Measurements from ENCODE around the gene GRM7.

The GRM7 gene

DNA sequence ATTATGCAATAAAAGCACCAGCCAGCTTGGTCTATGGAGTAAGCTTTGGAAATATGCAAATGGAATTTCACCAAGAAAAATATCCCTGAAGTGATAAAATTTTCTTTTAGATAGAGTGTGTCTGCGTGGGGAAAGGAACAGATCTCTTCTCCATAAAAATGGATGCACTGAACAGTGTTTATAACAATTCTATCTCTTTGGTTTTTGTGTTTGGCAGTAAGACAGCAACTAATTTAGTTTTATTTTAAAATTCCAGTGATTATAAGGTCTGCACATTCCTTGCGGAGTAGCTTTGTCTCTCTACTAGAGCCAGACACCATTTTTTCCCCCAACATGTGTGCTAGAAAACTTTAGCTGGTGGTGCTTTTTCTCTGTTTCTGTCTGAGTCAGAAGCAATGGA is 712.4 kb downstream of the GRM7 start:
- no peaks in the 10 kb centered on the region for H3K4me1 ChIP-seq (ENCODE audit: insufficient read depth, poor library complexity, severe bottlenecking)
- no peaks in the 10 kb centered on the region for H3K36me3 ChIP-seq (ENCODE audit: low read depth)
- no peak overlapping the region for H3K4me3 ChIP-seq (ENCODE audit: severe bottlenecking)
- H3K27me3 ChIP-seq (ENCODE audit: insufficient read depth, poor library complexity, severe bottlenecking) = no peaks in the 10 kb centered on the region
- no peak overlapping the region for H3K27ac ChIP-seq (ENCODE audit: poor library complexity, severe bottlenecking)
- ATAC-seq (ENCODE audit: low read depth) = no peak
- TF ChIP-seq CTCF (IDR thresholded peaks at IDR 0.05; ENCODE audit: poor library complexity, severe bottlenecking) = no peak
- DNase-seq (ENCODE audit: low spot score) = no peak
- H3K9me3 ChIP-seq (ENCODE audit: severe bottlenecking) = no peaks in the 10 kb centered on the region

DNA sequence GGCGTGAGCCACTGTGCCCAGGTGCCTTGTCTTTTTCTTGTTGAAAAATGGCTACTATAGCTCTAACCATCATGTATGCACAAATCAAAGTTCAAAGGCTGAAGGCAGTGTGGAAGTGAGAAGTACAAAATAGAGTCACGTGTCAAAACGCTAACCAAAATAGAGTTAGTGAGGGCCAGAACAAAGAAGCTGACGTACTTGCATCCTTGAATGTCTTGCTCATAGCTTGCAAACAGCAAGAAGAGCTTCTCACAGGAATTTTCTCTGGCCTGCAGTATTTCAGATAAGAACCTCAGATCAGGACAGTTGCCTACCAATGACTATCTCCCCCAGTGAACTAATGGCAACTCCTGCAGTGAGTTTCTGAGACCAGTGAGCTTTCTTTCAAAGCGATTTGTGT is 713.5 kb downstream of the GRM7 start:
- H3K27me3 ChIP-seq (ENCODE audit: insufficient read depth, poor library complexity, severe bottlenecking) = no peaks in the 10 kb centered on the region
- no peak for TF ChIP-seq CTCF (IDR thresholded peaks at IDR 0.05; ENCODE audit: poor library complexity, severe bottlenecking)
- H3K27ac ChIP-seq (ENCODE audit: poor library complexity, severe bottlenecking) = no peak overlapping the region
- no peaks in the 10 kb centered on the region for H3K4me1 ChIP-seq (ENCODE audit: insufficient read depth, poor library complexity, severe bottlenecking)
- H3K4me3 ChIP-seq (ENCODE audit: severe bottlenecking) = no peak overlapping the region
- ATAC-seq (ENCODE audit: low read depth) (no peak), DNase-seq (ENCODE audit: low spot score) (no peak)
- no peaks in the 10 kb centered on the region for H3K9me3 ChIP-seq (ENCODE audit: severe bottlenecking)
- no peaks in the 10 kb centered on the region for H3K36me3 ChIP-seq (ENCODE audit: low read depth)

DNA sequence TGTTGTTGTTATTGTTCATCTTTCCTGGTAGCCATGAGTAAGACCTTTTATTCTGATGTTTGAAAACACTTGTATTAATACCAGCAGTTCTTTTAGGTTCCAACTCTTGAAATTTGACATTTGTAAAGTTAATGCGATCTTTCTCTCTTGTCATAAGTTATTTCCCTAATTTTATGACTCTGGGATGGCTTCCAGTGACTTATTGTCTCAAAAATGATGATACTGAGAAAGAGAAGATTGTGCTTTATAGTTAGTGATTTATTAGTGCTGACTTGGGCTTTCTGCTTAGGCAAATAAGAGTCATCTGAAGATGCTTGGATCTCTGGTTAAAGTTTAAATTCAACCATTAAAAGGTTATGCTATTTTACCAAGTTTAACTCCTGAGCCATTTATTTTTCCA is 715.2 kb downstream of the GRM7 start:
- no peaks in the 10 kb centered on the region for H3K36me3 ChIP-seq (ENCODE audit: low read depth)
- H3K9me3 ChIP-seq (ENCODE audit: severe bottlenecking) = no peaks in the 10 kb centered on the region
- H3K27me3 ChIP-seq (ENCODE audit: insufficient read depth, poor library complexity, severe bottlenecking) = no peaks in the 10 kb centered on the region
- no peak for TF ChIP-seq CTCF (IDR thresholded peaks at IDR 0.05; ENCODE audit: poor library complexity, severe bottlenecking)
- H3K4me3 ChIP-seq (ENCODE audit: severe bottlenecking) = no peak overlapping the region
- H3K4me1 ChIP-seq (ENCODE audit: insufficient read depth, poor library complexity, severe bottlenecking) = no peaks in the 10 kb centered on the region
- ATAC-seq (ENCODE audit: low read depth) = no peak
- DNase-seq (ENCODE audit: low spot score) = no peak
- no peak overlapping the region for H3K27ac ChIP-seq (ENCODE audit: poor library complexity, severe bottlenecking)

DNA sequence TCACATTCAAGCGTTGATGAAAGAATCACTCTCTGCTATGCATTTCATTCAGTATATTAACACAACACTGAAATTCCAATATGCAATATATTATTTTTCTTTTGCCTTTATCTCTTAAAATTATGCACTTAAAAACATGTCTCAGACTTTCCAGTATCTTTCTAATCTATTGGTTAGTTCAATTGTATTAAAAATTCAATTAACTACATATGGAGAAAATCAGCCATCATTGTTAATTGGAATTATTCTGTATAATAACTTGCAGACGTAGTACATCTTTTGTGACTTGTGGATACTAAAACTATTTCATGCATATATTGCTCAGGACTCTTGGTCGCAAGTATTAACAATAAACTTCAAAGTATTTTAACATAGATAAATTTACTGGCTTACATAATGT is 715.6 kb downstream of the GRM7 start:
- H3K27ac ChIP-seq (ENCODE audit: poor library complexity, severe bottlenecking) = no peak overlapping the region
- no peak overlapping the region for H3K4me3 ChIP-seq (ENCODE audit: severe bottlenecking)
- no peak for DNase-seq (ENCODE audit: low spot score)
- H3K9me3 ChIP-seq (ENCODE audit: severe bottlenecking) = no peaks in the 10 kb centered on the region
- H3K36me3 ChIP-seq (ENCODE audit: low read depth) = no peaks in the 10 kb centered on the region
- no peak for TF ChIP-seq CTCF (IDR thresholded peaks at IDR 0.05; ENCODE audit: poor library complexity, severe bottlenecking)
- no peak for ATAC-seq (ENCODE audit: low read depth)
- H3K4me1 ChIP-seq (ENCODE audit: insufficient read depth, poor library complexity, severe bottlenecking) = no peaks in the 10 kb centered on the region
- H3K27me3 ChIP-seq (ENCODE audit: insufficient read depth, poor library complexity, severe bottlenecking) = no peaks in the 10 kb centered on the region

DNA sequence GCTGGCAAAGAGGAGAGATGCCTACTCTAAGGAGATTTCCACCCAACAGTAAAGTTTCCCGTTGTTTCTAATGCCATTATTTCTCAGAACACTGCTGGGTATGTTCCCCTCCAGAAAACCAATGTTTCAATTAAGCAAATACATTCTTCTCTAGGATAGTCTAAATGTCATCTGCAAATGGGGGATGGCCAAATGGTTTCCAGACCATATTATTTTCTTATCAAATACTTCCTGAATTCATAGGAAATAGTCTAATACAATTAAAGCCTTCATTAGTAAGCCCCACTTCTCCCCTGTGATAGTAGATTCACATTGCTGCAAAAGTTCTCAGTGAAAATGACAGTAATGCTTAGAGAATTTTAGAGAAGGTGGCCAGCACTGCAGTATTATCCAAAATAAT is 716.6 kb downstream of the GRM7 start:
- no peak for ATAC-seq (ENCODE audit: low read depth)
- Histone ChIP-seq H3K4me1 (ENCODE audit: insufficient read depth, poor library complexity, severe bottlenecking) (no peaks in the 10 kb centered on the region), H3K36me3 (ENCODE audit: low read depth) (no peaks in the 10 kb centered on the region), H3K4me3 (ENCODE audit: severe bottlenecking) (no peak overlapping the region), H3K27ac (ENCODE audit: poor library complexity, severe bottlenecking) (no peak overlapping the region), H3K27me3 (ENCODE audit: insufficient read depth, poor library complexity, severe bottlenecking) (no peaks in the 10 kb centered on the region), H3K9me3 (ENCODE audit: severe bottlenecking) (no peaks in the 10 kb centered on the region)
- DNase-seq (ENCODE audit: low spot score) = no peak
- TF ChIP-seq CTCF (IDR thresholded peaks at IDR 0.05; ENCODE audit: poor library complexity, severe bottlenecking) = no peak

Data from RWPE2 (cell line).